Right kidney (tissue), 1 donor: ENCODE results near the gene CWC27.

Experiments used
- DNase-seq: peaks from one replicate; pipeline ENCODE4 v3.0.0-alpha.2; 2016

Gene CWC27

GRCh38 chr5:64979531-64979930 lies 210.8 kb downstream of the CWC27 start:
- DNase-seq = no peak

GRCh38 chr5:64980176-64980575 lies 211.4 kb downstream of the CWC27 start:
- DNase-seq = no peak

GRCh38 chr5:64987768-64988167 lies 219.0 kb downstream of the CWC27 start:
- DNase-seq = no peak

GRCh38 chr5:65009207-65009606 lies 240.5 kb downstream of the CWC27 start:
- no peak for DNase-seq

GRCh38 chr5:65010841-65011240 lies 242.1 kb downstream of the CWC27 start:
- no peak for DNase-seq

GRCh38 chr5:65012301-65012892 lies 243.7 kb downstream of the CWC27 start:
- no peak for DNase-seq

- DNase-seq = no peak
These were observed 244.4 kb downstream of the CWC27 start for GRCh38 chr5:65013166-65013565.

- no peak for DNase-seq
These were observed 246.0 kb downstream of the CWC27 start for GRCh38 chr5:65014769-65015168.

- no peak for DNase-seq
These were observed 247.0 kb downstream of the CWC27 start for GRCh38 chr5:65015767-65016166.

GRCh38 chr5:65017636-65018035 lies 248.9 kb downstream of the CWC27 start:
- no peak for DNase-seq

GRCh38 chr5:65018763-65019162 lies 250.0 kb downstream of the CWC27 start:
- no peak for DNase-seq

- no peak for DNase-seq
These were observed 251.8 kb downstream of the CWC27 start for GRCh38 chr5:65020492-65020891.

GRCh38 chr5:65021527-65022226 lies 252.9 kb downstream of the CWC27 start:
- no peak for DNase-seq

- DNase-seq = no peak
These were observed 254.2 kb downstream of the CWC27 start for GRCh38 chr5:65022932-65023331.

- DNase-seq = no peak
These were observed 256.0 kb downstream of the CWC27 start for GRCh38 chr5:65024681-65025080.

GRCh38 chr5:65026816-65027548 lies 258.3 kb downstream of the CWC27 start:
- DNase-seq = no peak

- no peak for DNase-seq
These were observed 260.4 kb downstream of the CWC27 start for GRCh38 chr5:65029178-65029577.

- DNase-seq = no peak
These were observed 261.3 kb downstream of the CWC27 start for GRCh38 chr5:65030056-65030455.

- no peak for DNase-seq
These were observed 263.5 kb downstream of the CWC27 start for GRCh38 chr5:65032250-65032649.

GRCh38 chr5:65034029-65034812 lies 265.5 kb downstream of the CWC27 start:
- peak; percentile 38 for DNase-seq

- DNase-seq = no peak
These were observed 266.1 kb downstream of the CWC27 start for GRCh38 chr5:65034813-65035209.
